HL-60 (cell line): ENCODE measurements around the gene LILRA6.

Experiments
- CTCF ChIP-seq: IDR thresholded peaks from one replicate; pipeline ENCODE4 v1.5.1; 2011; ENCODE audit warnings: low read length, control low read depth, inconsistent platforms; ENCODE audit not compliant: insufficient read depth
- POLR2AphosphoS5 ChIP-seq: IDR thresholded peaks from 2 replicates; pipeline ENCODE4 v1.6.1; 2012; ENCODE audit warnings: low read depth

DNA sequence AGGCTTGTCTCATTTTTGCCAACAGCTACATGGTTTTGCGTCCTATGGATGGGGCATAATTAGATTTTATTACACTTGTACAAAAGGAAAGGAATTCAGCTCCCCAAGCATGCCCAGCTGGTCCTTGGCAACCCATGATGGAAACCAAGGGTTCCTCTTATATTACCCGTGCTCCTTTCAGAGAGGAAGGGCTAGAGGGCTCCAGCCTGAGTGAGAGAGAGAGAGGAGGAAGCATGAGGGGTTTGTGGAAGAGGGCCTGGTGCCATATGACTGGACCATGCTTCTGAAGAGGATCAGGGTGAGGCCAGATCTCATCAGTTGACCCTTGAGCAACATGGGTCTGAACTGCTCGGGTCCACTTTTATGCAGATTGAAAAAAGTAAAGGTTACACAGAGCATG is 45.5 kb downstream of the LILRA6 start:
- TF ChIP-seq POLR2AphosphoS5 (no peak), CTCF (no peak)
